Keratinocyte (primary cell): ENCODE results near the gene TNPO1.

Source experiments
- EZH2 ChIP-seq: IDR thresholded peaks from one replicate; pipeline ENCODE4 v1.6.1; 2012; ENCODE audit warnings: inconsistent platforms, mild to moderate bottlenecking, low read length, moderate library complexity
- TF ChIP-seq, protein P1 (sequence below), 3 experiments: IDR thresholded peaks in 1 of 3; conservative IDR thresholded peaks in 1 of 3; optimal IDR thresholded peaks in 1 of 3; 2 replicates in 2 of 3; 3 replicates in 1 of 3; pipeline versions ENCODE3 to v1.5.1; 2011; ENCODE audit warnings: low read length in 3 of 3, mild to moderate bottlenecking in 3 of 3, moderate library complexity in 2 of 3, control low read depth in 1 of 3, inconsistent platforms in 1 of 3; ENCODE audit not compliant: insufficient read depth in 2 of 3; ENCODE audit errors: extremely low read depth in 1 of 3

DNA sequence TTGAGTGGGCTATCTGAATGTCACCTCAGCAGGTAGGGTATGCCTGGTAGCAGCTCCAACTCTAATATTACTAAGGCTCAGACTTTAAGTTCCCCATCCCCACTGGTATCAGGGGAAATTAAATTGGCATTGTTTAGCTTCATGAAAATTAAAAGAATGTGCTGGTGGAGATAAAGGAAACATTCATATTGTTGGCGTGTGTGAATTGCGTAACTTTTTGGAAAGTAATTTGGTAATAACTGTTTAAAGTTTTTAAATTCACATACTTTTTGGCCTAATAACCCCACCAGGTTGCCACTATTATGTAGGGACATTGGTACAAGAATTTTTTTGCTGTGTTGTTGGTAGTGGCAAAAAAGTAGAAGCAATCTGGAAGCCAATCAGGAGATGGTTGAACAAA is 29.4 kb downstream of the TNPO1 start:
- TF ChIP-seq, protein P1, sequence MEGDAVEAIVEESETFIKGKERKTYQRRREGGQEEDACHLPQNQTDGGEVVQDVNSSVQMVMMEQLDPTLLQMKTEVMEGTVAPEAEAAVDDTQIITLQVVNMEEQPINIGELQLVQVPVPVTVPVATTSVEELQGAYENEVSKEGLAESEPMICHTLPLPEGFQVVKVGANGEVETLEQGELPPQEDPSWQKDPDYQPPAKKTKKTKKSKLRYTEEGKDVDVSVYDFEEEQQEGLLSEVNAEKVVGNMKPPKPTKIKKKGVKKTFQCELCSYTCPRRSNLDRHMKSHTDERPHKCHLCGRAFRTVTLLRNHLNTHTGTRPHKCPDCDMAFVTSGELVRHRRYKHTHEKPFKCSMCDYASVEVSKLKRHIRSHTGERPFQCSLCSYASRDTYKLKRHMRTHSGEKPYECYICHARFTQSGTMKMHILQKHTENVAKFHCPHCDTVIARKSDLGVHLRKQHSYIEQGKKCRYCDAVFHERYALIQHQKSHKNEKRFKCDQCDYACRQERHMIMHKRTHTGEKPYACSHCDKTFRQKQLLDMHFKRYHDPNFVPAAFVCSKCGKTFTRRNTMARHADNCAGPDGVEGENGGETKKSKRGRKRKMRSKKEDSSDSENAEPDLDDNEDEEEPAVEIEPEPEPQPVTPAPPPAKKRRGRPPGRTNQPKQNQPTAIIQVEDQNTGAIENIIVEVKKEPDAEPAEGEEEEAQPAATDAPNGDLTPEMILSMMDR (optimal IDR thresholded peaks at IDR 0.05 in 1 of 3, IDR thresholded peaks at IDR 0.05 in 1 of 3, conservative IDR thresholded peaks at IDR 0.05 in 1 of 3; ENCODE audit: extremely low read depth in 1 of 3, insufficient read depth in 2 of 3, low read length in 3 of 3): no peak
- no peak for TF ChIP-seq EZH2
